Endothelial cell of umbilical vein (primary cell): ENCODE results near the gene LPP. TPM values are rescaled to one million over a fixed set of nuclear protein-coding genes. Genes with fewer than 3 reads are reported as not detected.

Experiments
- BruUV-seq: library from RNA; stranded (reverse); fragments of 400-500 nt; replicated peaks from 2 replicates; lab custom pipeline; 2021; lab: Mats Ljungman, UMichigan
- CTCF ChIA-PET: fragments of 300-600, 350-600 bp; sonication (Branson Sonifier 250); formaldehyde crosslinking; loops from one replicate; lab custom pipeline; 2021; ENCODE audit warnings: antibody characterized with exemption, inconsistent platforms; lab: Charles Lee
- POLR2A ChIA-PET: fragments of 300-600, 350-600 bp; sonication (Branson Sonifier 250); formaldehyde crosslinking; loops from one replicate; lab custom pipeline; 2021; ENCODE audit warnings: antibody characterized with exemption, inconsistent platforms; lab: Charles Lee
- DNase-seq: peaks from one replicate; pipeline ENCODE4 v3.0.0-alpha.2; 2011; ENCODE audit warnings: low read depth, low spot score
- FAIRE-seq: peaks from 2 replicates; lab custom pipeline; 2011; peaks lifted over from hg19 to GRCh38; lab: Jason Lieb, UNC
- H2AFZ ChIP-seq: 2 replicates; pipeline ENCODE4 v1.6.0; 2012; ENCODE audit warnings: low read depth, low read length, control low read depth, inconsistent platforms
- H3K27ac ChIP-seq: 2 replicates; pipeline ENCODE4 v1.5.1; 2011; ENCODE audit warnings: low read depth, mild to moderate bottlenecking, control low read depth, low read length, moderate library complexity; ENCODE audit not compliant: insufficient read depth
- H3K27me3 ChIP-seq, 2 experiments: 2 replicates each; pipeline versions ENCODE4 v1.6.0 to v1.6.1; 2011; ENCODE audit warnings: low read length in 2 of 2, mixed read lengths in 1 of 2; ENCODE audit not compliant: control insufficient read depth in 2 of 2, insufficient read depth in 2 of 2
- H3K36me3 ChIP-seq, 2 experiments: 2 replicates in 1 of 2; 3 replicates in 1 of 2; pipeline ENCODE4 v1.5.1; 2011; ENCODE audit warnings: low read length in 2 of 2, mild to moderate bottlenecking in 1 of 2, moderate library complexity in 1 of 2; ENCODE audit not compliant: control insufficient read depth in 2 of 2, insufficient read depth in 2 of 2; ENCODE audit errors: extremely low read depth in 1 of 2
- H3K4me1 ChIP-seq: 3 replicates; pipeline ENCODE4 v1.5.1; 2011; ENCODE audit warnings: mild to moderate bottlenecking, low read length; ENCODE audit not compliant: control insufficient read depth, insufficient read depth; ENCODE audit errors: extremely low read depth
- H3K4me2 ChIP-seq: 2 replicates; pipeline ENCODE4 v1.6.1; 2011; ENCODE audit warnings: low read length, control low read depth, mixed read lengths; ENCODE audit not compliant: insufficient read depth
- H3K4me3 ChIP-seq, 3 experiments: fragments of 200-600 bp in 1 of 3; sonication (generic), shearing (Covaris generic) in 1 of 3; replicated peaks in 1 of 3; 2 replicates each; pipeline ENCODE4 v1.5.1; 2011 to 2016; ENCODE audit warnings: control low read depth in 3 of 3, low read length in 3 of 3, mild to moderate bottlenecking in 2 of 3, inconsistent platforms in 1 of 3, low read depth in 1 of 3, moderate library complexity in 1 of 3; ENCODE audit not compliant: insufficient read depth in 1 of 3
- H3K79me2 ChIP-seq: 2 replicates; pipeline ENCODE4 v1.6.0; 2012; ENCODE audit warnings: low read length, inconsistent platforms; ENCODE audit not compliant: control insufficient read depth, insufficient read depth
- H3K9ac ChIP-seq: replicated peaks from 2 replicates; pipeline ENCODE3; 2011; ENCODE audit warnings: low read length, control low read depth; ENCODE audit not compliant: insufficient read depth; ENCODE audit errors: extremely low read depth
- H3K9me1 ChIP-seq: replicated peaks from 3 replicates; pipeline ENCODE4 v1.6.0; 2011; ENCODE audit warnings: mild to moderate bottlenecking, low read length; ENCODE audit not compliant: control insufficient read depth, insufficient read depth; ENCODE audit errors: extremely low read depth
- H3K9me3 ChIP-seq: replicated peaks from 2 replicates; pipeline ENCODE4 v1.5.1; 2012; ENCODE audit warnings: low read length, inconsistent platforms; ENCODE audit not compliant: control insufficient read depth, insufficient read depth
- H4K20me1 ChIP-seq: replicated peaks from 2 replicates; pipeline ENCODE3; 2011; ENCODE audit warnings: mild to moderate bottlenecking, low read length; ENCODE audit not compliant: control insufficient read depth, insufficient read depth; ENCODE audit errors: extremely low read depth
- EZH2 ChIP-seq: IDR thresholded peaks from 2 replicates; pipeline ENCODE4 v1.6.1; 2012; ENCODE audit warnings: borderline replicate concordance, low read depth, mild to moderate bottlenecking, moderate library complexity, low read length, inconsistent platforms; ENCODE audit not compliant: severe bottlenecking
- FOS ChIP-seq: IDR thresholded peaks from 2 replicates; pipeline ENCODE4 v1.6.1; 2011; ENCODE audit warnings: mild to moderate bottlenecking, low read length, moderate library complexity, borderline replicate concordance; ENCODE audit not compliant: insufficient read depth
- GATA2 ChIP-seq: IDR thresholded peaks from 2 replicates; pipeline ENCODE4 v1.7.0; 2011; ENCODE audit warnings: low read depth, mild to moderate bottlenecking, moderate library complexity, mixed read lengths, low read length; ENCODE audit not compliant: insufficient read length, insufficient read depth
- JUN ChIP-seq: IDR thresholded peaks from 2 replicates; pipeline ENCODE4 v1.6.1; 2011; ENCODE audit warnings: borderline replicate concordance, low read depth; ENCODE audit not compliant: insufficient read length, insufficient read depth
- MAX ChIP-seq: IDR thresholded peaks from 2 replicates; pipeline ENCODE4 v1.6.1; 2011; ENCODE audit not compliant: insufficient read depth, insufficient read length
- MYC ChIP-seq: IDR thresholded peaks from one replicate; pipeline ENCODE4 v1.6.1; 2011; ENCODE audit warnings: mild to moderate bottlenecking, low read depth, low read length
- POLR2A ChIP-seq: IDR thresholded peaks from 2 replicates; pipeline ENCODE4 v1.6.1; 2012; ENCODE audit warnings: low read depth, mild to moderate bottlenecking, control low read depth, low read length
- POLR2AphosphoS5 ChIP-seq: IDR thresholded peaks from 2 replicates; pipeline ENCODE4 v1.6.1; 2012; ENCODE audit warnings: low read depth, mild to moderate bottlenecking, control low read depth, low read length, moderate library complexity; ENCODE audit not compliant: insufficient read depth
- dilution Hi-C: fragments of 300-500 bp; cut with MboI; formaldehyde crosslinking; loops from one replicate; pipeline ENCODE4 v1.15.0; 2019; ENCODE audit warnings: low sequenced_read_pairs; ENCODE audit not compliant: extremely low pct_ligation_motif_present
- intact Hi-C: fragments of 100-400 bp; cut with micrococcal nuclease; formaldehyde crosslinking; loops from one replicate; pipeline ENCODE4 v1.10.0; 2022
- polyA plus RNA-seq, 4 experiments: library from polyadenylated mRNA; depleted of rRNA in 3 of 4; stranded (reverse) in 3 of 4; unstranded in 1 of 4; fragments of >200 nt; gene quantifications; 2 replicates each; pipeline versions ENCODE4 v1.2.1 to v1.2.3, GENCODE V29; 2011 to 2012; ENCODE audit warnings: missing spikeins in 1 of 4
- total RNA-seq: library from RNA; stranded (reverse); gene quantifications from 2 replicates; pipeline ENCODE4 v1.2.3, GENCODE V29; 2021
- TF ChIP-seq, protein P1 (sequence below), 2 donors: IDR thresholded peaks; 1 replicate in 1 of 2; 2 replicates in 1 of 2; pipeline ENCODE4 v1.5.1; 2011; ENCODE audit warnings: low read length in 2 of 2, mild to moderate bottlenecking in 2 of 2, moderate library complexity in 2 of 2, control low read depth in 1 of 2, inconsistent platforms in 1 of 2, low read depth in 1 of 2; ENCODE audit not compliant: insufficient read depth in 1 of 2; ENCODE audit errors: extremely low read depth in 1 of 2

The LPP gene
- total and polyA plus RNA-seq, 2 donors (not counting 3 experiments of a cell fraction or from before 2014, with no cell fraction given) = 16.9 to 153 TPM

GRCh38 chr3:188342991-188343732 lies 189.2 kb downstream of the LPP start:
- H4K20me1 ChIP-seq = no peaks in the 10 kb centered on the region
- intact Hi-C loops = no loop called here
- no peaks in the 10 kb centered on the region for H3K27me3 ChIP-seq
- no peaks in the 10 kb centered on the region for H3K36me3 ChIP-seq
- H3K9me3 ChIP-seq = no peaks in the 10 kb centered on the region
- H3K4me1 ChIP-seq = peaks cover 17% of the 10 kb centered on the region
- ChIA-PET POLR2A (no interaction called here), CTCF (interaction anchor here (1.1 to 1.3 kb wide), 2 partner anchors 17 to 596 kb away, joined by 3 read pairs; no protein-coding TSS in a partner anchor)
- no peak overlapping the region for H3K4me2 ChIP-seq
- no peak overlapping the region for H3K9ac ChIP-seq
- FAIRE-seq (no peak), DNase-seq (no peak)
- H3K27ac ChIP-seq = no peak overlapping the region
- no TSS peak for BruUV-seq
- H3K79me2 ChIP-seq = peaks cover 3% of the 10 kb centered on the region
- TF ChIP-seq MAX (no peak), JUN (no peak), MYC (no peak), EZH2 (no peak), POLR2A (no peak), FOS (no peak), GATA2 (no peak), POLR2AphosphoS5 (no peak)
- TF ChIP-seq, protein P1, sequence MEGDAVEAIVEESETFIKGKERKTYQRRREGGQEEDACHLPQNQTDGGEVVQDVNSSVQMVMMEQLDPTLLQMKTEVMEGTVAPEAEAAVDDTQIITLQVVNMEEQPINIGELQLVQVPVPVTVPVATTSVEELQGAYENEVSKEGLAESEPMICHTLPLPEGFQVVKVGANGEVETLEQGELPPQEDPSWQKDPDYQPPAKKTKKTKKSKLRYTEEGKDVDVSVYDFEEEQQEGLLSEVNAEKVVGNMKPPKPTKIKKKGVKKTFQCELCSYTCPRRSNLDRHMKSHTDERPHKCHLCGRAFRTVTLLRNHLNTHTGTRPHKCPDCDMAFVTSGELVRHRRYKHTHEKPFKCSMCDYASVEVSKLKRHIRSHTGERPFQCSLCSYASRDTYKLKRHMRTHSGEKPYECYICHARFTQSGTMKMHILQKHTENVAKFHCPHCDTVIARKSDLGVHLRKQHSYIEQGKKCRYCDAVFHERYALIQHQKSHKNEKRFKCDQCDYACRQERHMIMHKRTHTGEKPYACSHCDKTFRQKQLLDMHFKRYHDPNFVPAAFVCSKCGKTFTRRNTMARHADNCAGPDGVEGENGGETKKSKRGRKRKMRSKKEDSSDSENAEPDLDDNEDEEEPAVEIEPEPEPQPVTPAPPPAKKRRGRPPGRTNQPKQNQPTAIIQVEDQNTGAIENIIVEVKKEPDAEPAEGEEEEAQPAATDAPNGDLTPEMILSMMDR (IDR thresholded peaks at IDR 0.05; ENCODE audit: extremely low read depth in 1 of 2, insufficient read depth in 1 of 2, low read depth in 1 of 2, low read length in 2 of 2) = no peak
- H3K9me1 ChIP-seq = no peaks in the 10 kb centered on the region
- dilution Hi-C loops = no loop called here
- no peak overlapping the region for H2AFZ ChIP-seq
- no peak overlapping the region for H3K4me3 ChIP-seq
